GM20431 (cell line): Measurements from ENCODE around the gene NOP58.
"Not testable (repeated sequence)": the region's sequence is repeated elsewhere in the genome, so short reads cannot be mapped to it uniquely, and the experiment has no call there.

ENCODE experiments used
- in situ Hi-C: fragments of 300-500 bp; cut with MseI, MboI; formaldehyde crosslinking; loops from one replicate; pipeline ENCODE4 v1.15.0; 2020; ENCODE audit warnings: low sequenced_read_pairs; ENCODE audit not compliant: unreplicated experiment

NOP58 gene, protein sequence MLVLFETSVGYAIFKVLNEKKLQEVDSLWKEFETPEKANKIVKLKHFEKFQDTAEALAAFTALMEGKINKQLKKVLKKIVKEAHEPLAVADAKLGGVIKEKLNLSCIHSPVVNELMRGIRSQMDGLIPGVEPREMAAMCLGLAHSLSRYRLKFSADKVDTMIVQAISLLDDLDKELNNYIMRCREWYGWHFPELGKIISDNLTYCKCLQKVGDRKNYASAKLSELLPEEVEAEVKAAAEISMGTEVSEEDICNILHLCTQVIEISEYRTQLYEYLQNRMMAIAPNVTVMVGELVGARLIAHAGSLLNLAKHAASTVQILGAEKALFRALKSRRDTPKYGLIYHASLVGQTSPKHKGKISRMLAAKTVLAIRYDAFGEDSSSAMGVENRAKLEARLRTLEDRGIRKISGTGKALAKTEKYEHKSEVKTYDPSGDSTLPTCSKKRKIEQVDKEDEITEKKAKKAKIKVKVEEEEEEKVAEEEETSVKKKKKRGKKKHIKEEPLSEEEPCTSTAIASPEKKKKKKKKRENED

DNA sequence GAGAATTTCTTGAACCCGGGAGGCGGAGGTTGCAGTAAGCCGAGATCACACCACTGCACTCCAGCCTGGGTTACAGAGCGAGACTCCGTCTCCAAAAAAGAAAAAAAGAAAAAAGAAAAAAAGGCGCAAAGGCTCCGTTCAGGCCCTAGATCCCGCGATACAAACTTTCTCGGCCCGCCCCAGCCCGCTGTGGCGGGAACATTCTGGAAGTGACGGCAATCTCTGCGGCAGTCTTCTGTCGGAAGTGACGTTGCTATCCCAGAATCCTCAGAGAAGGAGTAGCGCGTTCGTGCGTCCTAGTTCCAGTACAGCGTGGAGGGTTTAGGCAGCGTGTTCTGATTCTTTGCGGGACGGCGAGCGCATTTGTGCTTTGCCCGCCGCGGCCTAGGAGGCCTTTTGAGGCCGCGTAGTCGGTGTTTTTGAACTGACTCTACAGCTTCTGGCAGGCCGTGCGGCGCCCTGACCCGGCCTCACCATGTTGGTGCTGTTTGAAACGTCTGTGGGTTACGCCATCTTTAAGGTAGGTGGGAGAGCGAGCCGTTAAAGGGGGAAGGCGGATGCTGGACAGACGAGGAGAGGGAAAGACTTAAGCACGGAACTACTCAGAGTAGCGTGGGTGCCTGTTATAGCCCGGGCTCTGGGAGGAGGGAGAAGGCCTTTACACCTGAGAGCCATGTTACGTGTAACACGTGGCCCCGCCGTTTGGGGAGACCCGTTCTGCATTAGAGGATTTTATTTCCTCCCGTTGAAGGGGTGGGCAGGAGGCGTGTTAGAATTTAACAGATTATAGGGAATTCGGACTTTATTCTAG, at the start of gene NOP58:
Gene NOP58, plus strand, starts transcription at position 297 of the 811 bp plus-strand sequence. Its CDS starts 179 bp downstream, at position 476.
- in situ Hi-C loops = no loop called here

DNA sequence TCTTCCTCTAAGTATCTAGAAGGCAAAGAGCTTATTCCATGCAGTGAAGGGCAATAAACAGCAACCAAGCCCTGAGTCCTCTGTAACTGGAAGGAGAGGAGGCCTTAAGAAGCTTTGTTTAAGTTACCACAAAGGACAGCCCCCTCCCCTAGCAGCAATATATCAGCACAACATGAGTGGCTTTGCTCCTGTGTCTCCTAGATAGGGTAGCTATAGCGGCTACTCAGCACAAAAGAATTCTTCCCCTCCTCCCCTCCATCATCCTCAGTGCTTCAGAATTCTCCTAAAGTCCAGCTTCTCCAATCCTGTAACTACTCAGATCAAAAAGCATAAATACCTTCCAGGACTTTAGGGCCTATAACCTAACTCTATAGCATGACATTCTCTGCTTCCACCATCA, 43.7 kb upstream of the NOP58 start:
- in situ Hi-C loops = no loop called here

DNA sequence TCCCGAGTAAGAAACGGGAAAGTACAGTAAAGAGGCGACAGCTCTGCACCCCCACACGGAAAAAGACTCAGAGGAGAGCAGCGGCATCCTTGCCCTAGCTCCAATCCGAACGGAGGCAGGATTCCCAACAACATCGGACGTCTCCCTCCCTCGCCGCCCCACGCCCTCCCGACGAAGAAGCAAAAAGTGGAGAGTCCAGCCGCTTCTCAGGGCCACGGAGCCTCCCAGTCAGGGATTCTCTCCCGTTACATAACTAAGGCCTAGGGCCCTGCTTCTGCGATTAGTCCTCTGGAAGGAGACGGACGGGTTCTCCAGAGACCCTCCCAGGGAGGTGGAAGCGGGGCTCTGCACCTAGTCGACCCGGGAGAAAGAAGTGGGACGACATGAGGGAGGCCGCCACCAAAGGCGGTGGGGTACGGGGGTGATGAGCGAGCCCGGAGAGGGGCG, 27.8 kb upstream of the NOP58 start:
- in situ Hi-C loops = no loop called here

DNA sequence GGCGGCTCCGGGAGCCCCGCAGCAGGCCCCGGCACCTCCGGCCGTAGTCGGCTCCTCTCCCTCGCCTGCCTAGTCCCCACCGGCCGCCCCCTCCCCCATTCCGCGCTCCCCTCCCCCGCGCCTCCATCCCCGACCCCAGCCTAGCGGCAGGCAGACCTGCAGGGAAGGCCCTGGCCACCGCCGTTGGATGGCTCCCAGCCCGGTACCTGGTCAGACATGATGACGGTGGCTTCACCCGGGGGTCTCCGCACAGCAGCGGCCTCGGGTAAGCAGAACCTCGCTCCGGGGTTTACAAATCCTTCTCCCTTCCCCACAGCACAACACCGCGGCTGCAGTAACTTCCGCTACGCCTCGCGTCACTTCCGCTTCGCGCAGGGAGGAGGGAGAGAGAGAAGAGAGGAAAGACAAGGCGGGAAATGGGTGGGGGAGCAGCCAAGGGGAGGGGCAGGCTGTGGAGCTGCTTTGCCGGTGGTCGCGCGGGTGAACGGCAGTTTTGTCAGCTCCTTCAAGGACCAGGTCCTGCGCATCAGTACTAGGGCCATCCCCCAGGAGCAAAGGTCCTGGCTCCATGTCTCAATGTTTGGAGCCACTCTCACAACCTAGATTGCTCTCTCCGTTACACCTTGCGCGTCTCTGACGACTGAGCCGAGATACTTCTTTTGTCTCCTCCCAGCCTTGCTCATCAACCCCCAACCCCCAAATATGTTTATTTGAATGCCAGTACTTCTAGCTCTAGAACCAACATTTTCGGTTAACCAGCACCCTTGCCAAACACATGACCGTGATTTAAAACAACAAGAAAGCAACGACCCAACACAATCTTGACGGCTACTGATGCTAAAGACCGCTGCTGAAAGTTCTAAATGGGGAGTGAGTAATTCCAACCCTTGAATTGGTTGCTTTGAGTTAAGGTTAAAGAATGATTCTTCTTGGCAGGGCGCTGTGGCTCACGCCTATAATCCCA, 27.0 kb upstream of the NOP58 start, which contains the start of gene SUMO1:
Gene SUMO1, minus strand, starts transcription at position 364 of the 964 bp plus-strand sequence. Its CDS starts 146 bp downstream, at position 218.
- in situ Hi-C loops = no loop called here

DNA sequence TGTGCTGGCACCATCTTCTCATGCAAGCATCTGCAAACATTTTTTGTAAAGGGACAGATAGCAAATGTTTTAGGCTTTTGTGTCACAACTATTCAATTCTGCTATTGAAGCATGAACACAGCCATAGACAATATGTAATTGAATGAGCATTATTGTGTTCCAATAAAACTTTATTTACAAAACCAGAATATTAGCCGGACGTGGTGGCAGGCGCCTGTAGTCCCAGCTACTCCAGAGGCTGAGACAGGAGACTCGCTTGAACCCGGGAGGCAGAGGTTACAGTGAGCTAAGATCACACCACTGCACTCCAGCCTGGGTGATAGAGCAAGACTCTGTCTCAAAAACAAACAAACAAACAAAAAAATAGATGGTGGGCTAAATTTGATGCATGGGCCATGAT, 17.9 kb upstream of the NOP58 start:
- in situ Hi-C loops = not testable (repeated sequence)

DNA sequence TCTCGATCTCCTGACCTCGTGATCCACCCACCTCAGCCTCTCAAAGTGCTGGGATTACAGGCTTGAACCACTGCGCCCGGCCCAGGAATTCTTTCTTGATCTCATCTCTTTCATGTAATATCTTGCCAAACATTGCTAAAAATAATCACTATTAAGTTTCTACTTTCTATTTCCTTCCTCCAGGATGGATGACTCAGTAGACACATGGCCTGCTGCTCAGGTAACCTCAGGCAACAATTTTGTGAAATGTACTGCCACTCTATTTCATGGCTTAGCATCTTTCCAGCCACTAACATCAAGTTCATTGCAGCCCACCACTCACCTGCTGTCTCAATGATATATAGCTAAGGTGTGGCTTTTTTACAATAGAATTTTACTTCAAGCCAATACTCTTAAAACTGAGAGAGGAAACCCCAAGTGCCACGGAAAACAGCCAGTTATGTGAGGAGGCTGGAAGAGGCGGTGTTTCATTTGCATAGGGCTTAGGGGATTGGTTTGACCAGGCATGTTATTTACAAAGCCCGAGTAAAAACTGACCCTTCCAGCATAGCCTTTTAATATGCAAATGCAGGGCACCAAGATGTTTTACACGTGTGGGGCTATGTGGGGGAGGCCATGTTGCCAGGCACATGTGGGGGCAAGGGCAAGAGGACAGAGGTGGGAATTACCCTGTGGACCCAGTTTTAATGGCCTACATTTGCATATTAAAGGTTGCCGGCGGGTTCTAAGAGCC, 15.9 kb upstream of the NOP58 start:
- in situ Hi-C loops = no loop called here

DNA sequence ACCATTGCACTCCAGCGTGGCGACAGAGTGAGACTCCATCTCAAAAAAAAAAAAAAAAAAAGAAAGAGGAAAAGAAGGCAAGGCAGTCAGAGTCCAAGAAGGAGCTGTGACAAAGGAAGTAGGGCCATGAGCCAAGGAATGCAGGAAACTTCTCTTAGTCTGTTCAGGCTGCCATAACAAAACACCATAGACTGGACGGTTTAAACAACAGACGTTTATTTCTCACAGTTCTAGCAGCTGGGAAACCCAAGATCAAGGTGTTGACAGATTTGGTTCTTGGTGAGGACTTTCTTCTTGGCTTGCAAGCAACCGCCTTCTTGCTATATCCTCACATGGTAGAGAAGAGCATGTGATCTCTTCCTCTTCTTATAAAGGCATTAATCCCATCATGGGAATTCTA, 14.1 kb upstream of the NOP58 start:
- in situ Hi-C loops = no loop called here

DNA sequence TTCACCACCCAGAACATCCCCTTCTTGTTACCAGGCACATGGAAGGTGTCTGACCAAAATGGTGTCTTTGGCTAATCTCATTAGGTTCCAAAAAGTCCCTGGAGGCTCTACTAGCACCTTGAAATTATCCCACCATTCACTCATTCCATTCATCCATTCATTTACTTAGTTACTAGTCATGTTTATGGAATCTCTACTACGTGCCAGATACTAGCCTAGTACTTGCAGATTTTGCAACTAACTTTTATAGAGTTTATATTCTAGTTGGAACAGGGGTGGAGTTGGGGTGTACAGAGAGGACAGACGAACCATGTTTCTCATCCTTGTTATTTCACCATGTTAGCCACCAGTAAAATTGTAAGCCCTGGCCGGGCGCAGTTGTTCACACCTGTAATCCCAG, 4.0 kb upstream of the NOP58 start:
- in situ Hi-C loops = no loop called here

DNA sequence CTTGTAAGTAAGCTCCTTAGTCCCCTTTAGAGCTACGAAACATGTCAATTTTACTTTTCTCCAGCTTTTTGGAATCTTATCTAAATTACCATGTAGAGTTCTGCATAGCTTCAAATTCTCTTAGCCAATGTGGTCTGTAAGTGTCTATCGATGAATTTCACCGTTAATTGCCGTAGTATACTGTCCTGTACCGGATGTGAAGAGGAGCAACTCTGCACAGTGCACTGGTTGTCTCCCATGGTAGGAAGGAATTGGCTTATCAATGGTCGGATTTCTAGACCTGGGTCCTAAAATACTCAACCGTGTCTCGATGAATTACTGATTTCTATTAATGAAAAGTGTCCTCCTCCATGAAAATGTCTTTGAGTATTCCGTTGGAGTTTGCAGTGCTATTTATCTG, 1.9 kb downstream of the NOP58 start:
- in situ Hi-C loops = no loop called here

DNA sequence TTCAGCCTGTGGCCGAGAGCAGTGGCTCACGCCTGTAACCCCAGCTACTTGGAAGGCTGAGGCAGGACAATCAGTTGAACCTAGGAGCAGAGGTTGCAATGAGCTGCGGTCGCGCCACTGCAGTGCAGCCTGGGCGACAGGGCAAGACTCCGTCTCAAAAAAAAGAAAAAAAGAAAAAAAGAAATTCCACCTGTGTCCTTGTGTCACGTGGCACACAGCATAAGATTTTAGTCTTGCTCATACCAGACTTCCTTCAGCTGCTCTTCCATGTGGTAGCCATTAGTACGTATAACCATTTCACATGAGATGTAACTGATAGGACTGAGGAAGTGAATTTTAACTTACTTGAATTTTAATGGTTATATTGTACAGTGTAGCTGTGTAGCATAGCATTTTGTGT, 4.0 kb downstream of the NOP58 start:
- in situ Hi-C loops = no loop called here

DNA sequence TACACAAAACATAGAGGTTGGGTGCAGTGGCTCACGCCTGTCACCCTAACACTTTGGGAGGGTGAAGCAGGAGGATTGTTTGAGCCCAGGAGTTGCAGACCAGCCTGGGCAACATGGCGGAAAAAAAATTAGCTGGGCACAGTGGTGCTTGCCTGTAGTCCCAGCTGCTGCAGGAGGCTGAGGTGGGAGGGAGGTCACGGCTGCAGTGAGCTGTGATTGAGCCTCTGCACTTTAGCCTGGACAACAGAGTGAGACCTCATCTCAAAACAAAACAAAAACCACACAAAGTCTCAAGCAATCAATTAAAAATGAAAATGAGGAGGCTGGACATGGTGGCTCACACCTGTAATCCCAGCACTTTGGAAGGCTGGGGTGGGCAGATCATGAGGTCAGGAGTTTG, 4.9 kb downstream of the NOP58 start:
- in situ Hi-C loops = no loop called here

DNA sequence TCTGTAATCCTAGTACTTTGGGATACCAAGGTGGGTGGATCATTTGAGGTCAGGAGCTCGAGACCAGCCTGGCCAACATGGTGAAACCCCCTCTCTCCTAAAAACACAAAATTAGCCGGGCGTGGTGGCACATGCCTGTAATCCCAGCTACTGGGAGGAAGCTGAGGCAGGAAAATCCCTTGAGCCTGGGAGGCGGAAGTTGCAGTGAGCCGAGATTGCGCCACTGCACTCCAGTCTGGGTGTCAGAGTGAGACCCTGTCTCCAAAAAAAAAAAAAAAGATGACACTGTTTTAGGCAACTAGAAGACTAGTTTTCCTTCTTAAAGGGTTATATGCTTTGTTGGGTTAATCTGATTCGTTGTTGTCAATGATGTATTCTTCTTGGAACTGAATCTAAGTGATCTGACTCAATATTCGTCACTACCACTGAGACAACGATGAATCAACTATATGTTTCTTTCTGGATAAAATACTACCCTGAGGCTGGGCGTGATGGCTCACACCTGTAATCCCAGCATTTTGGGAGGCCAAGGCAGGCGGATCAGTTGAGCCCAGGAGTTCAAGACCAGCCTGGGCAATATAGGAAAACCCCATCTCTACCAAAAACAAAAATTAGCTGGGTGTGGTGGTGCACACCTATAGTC, 10.6 kb downstream of the NOP58 start:
- in situ Hi-C loops = not testable (repeated sequence)

DNA sequence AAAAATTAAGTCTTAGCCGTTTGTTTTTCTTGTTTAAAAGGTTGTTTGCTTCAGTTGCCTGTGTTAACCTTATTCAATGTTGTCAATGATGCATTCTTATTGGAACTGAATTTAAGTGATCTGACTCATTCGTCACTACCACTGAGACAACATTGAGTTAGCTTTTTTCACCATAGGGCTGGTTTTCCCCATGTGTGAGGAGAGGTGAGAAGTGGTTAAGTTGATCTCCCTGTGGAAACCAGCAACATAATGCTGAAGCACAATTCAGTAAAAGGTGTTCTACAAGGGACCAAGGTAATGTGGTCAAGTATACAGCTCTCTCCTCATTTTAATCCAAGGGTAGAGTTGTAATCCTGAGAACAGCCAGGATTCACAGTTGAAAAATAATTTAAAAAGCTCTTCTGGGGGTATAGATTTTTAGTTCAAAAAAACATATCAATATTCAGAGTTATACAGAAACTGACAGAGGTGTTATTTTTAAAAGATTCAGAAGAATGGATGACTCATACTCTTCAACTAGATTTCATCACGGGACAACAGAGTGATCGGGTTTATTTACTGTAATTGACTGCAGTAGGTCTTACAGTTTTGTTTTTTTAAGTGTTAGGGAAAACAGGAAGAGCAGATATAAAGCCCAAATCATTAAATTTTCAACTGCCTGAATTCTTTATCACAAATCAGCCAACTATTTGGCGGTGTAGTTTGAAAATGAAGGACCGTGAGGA, 12.6 kb downstream of the NOP58 start:
- in situ Hi-C loops = no loop called here

DNA sequence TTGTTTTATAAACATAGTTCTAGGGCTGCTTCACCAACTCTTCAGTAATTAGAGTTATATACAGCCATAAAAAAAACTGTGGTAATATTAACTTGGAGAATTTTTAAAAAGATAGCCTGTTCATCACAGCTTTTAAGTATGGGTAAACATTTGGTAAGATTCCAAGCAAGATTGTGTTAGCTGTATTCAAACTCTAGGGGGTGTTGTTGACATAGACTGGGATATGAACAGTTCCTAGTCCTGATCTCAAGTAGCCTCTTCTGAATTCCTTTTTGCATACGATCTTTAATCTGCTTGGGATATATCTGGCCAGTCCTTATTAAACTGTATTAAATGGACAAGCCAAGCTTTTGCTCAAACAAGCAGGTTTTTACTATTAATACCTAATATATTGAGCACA, 13.4 kb downstream of the NOP58 start:
- in situ Hi-C loops = no loop called here

DNA sequence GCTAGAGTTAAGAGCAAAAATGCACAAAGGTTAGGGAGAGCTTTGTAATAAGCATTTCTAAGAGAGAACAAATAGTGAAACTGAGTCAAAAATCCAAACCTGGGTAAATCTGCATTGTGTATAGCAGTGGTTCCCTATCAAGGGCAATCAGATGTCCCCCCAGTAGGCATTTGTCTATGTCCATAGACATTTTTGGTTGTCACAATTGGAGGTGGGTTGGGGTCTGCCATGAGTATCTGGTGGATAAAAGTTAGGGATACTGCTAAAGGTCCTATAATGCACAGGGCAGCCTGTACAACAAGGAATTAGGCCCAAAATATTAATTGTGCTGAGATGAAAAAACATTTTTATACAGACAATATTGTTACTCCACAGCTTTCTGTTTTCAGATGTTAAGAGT, 21.0 kb downstream of the NOP58 start:
- in situ Hi-C loops = no loop called here

DNA sequence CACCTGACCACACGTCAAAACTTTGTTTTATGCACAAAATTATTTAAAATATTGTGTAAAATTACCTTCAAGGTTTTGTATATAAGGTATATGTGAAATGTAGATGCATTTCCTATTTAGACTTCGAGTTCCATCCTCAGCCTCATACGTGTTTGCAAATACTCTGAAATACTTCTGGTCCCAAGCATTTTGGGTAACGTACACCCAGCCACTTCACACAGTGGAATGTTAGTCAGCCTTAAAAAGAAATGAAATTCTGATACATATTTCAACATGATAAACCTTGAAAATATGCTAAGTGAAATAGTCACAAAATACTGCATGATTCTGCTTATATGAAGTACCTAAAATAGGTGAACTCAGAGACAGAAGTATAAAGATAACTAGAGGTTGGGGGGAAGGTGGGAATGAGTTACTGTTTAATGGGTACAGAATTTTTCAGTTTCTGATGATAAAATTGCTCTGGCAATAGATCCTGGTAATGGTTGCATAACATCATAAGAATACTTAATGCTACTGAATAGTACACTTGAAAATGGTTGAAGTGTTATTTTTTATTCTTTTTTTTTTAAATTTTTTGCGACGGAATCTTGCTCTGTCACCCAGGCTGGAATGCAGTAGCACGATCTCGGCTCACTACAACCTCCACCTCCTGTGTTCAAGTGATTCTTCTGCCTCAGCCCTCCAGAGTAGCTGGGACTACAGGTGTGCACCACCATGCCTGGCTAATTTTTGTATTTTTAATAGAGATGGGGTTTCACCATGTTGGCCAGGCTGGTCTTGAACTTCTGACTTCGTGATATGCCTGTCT, 24.0 kb downstream of the NOP58 start:
- in situ Hi-C loops = no loop called here

DNA sequence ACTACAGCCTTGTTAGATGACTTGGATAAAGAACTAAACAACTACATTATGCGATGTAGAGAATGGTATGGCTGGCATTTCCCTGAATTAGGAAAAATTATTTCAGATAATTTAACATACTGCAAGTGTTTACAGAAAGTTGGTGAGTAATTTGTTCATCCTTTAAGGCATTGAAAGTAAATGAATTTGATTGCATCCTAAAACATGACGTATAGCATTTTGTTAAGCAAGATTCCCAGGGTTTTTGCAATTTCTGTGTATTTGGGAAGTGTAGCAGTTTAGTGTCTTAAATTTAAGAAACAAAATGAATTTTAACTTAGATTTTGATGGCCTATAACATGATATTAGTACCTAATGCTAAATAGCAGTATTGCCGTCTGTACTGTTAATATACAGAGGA, 24.8 kb downstream of the NOP58 start:
- in situ Hi-C loops = no loop called here
